K562 (cell line): ENCODE data around the gene CTDSPL. TPM values are rescaled to one million over a fixed set of nuclear protein-coding genes. Genes with fewer than 3 reads are reported as not detected.

Source experiments
- ATAC-seq: fragments of 200-7000 bp; cut with Tn5 transposase; 3 replicates; pipeline ENCODE4 v1.9.1; 2020; ENCODE audit warnings: moderate library complexity
- BruUV-seq: library from RNA; stranded (reverse); fragments of 400-500 nt; replicated peaks from 2 replicates; lab custom pipeline; 2021; lab: Mats Ljungman, UMichigan
- CTCF ChIA-PET: fragments of 300-600 bp; formaldehyde crosslinking; extraction: SDS; loops from one replicate; lab custom pipeline; 2021; ENCODE audit warnings: low intra/inter-chr PET ratio; lab: Yijun Ruan, JAX
- POLR2A ChIA-PET: fragments of 300-600, 350-650 bp; sonication (Branson Sonifier 250); formaldehyde crosslinking; extraction: SDS; loops from one replicate; lab custom pipeline; 2021; ENCODE audit warnings: antibody characterized with exemption, inconsistent platforms; lab: Yijun Ruan, JAX
- DNase-seq, 4 experiments: peaks; one replicate each; pipeline versions ENCODE4 v3.0.0 to v3.0.0-alpha.2; 2011 to 2018; ENCODE audit warnings: low spot score in 3 of 4, mixed read lengths in 3 of 4; ENCODE audit errors: extremely low read depth in 1 of 4
- FAIRE-seq: peaks from 2 replicates; lab custom pipeline; 2011; peaks lifted over from hg19 to GRCh38; lab: Jason Lieb, UNC
- H2AFZ ChIP-seq: 2 replicates; pipeline ENCODE4 v1.6.0; 2011; ENCODE audit warnings: low read depth, low read length, control low read depth, inconsistent platforms
- H3K27ac ChIP-seq: fragments of 200-600 bp; 3 replicates; pipeline ENCODE4 v1.8.0; 2011; ENCODE audit warnings: low read depth, mild to moderate bottlenecking, control low read depth, inconsistent platforms, low read length, moderate library complexity, mixed read lengths; ENCODE audit errors: extremely low read depth
- H3K27me3 ChIP-seq, 2 experiments: fragments of 300-600 bp in 1 of 2; 2 replicates in 1 of 2; 3 replicates in 1 of 2; pipeline versions ENCODE4 v1.6.0 to v1.8.0; 2011; ENCODE audit warnings: inconsistent platforms in 2 of 2, low read length in 2 of 2, mild to moderate bottlenecking in 1 of 2, mixed read lengths in 1 of 2, moderate library complexity in 1 of 2; ENCODE audit not compliant: control insufficient read depth in 2 of 2, insufficient read depth in 2 of 2
- H3K36me3 ChIP-seq: fragments of 300-600 bp; 3 replicates; pipeline ENCODE4 v1.8.0; 2011; ENCODE audit warnings: mild to moderate bottlenecking, low read length, inconsistent platforms; ENCODE audit not compliant: control insufficient read depth, insufficient read depth
- H3K4me1 ChIP-seq, 2 experiments: fragments of 200-600 bp in 1 of 2; replicated peaks in 1 of 2; 2 replicates in 1 of 2; 3 replicates in 1 of 2; pipeline versions ENCODE4 v1.5.1 to v1.8.0; 2011; ENCODE audit warnings: inconsistent platforms in 2 of 2, low read length in 2 of 2, mild to moderate bottlenecking in 1 of 2, mixed read lengths in 1 of 2, moderate library complexity in 1 of 2; ENCODE audit not compliant: control insufficient read depth in 2 of 2, insufficient read depth in 2 of 2
- H3K4me2 ChIP-seq: 2 replicates; pipeline ENCODE4 v1.6.1; 2011; ENCODE audit warnings: low read length, control low read depth, inconsistent platforms, mixed read lengths; ENCODE audit not compliant: insufficient read depth
- H3K4me3 ChIP-seq: fragments of 200-600 bp; sonication (generic), shearing (Covaris generic); 2 replicates; pipeline ENCODE4 v1.5.1; 2016; ENCODE audit warnings: control low read depth, inconsistent platforms
- H3K79me2 ChIP-seq: fragments of 200-600 bp; 3 replicates; pipeline ENCODE4 v1.8.0; 2011; ENCODE audit warnings: low read length, inconsistent platforms; ENCODE audit not compliant: control insufficient read depth, insufficient read depth
- H3K9ac ChIP-seq, 2 experiments: 2 replicates each; pipeline versions ENCODE4 v1.6.0 to v1.6.1; 2011; ENCODE audit warnings: low read depth in 2 of 2, low read length in 2 of 2, control low read depth in 1 of 2, inconsistent platforms in 1 of 2, mild to moderate bottlenecking in 1 of 2, mixed read lengths in 1 of 2; ENCODE audit not compliant: insufficient read depth in 1 of 2
- H3K9me1 ChIP-seq: one replicate; pipeline ENCODE4 v1.6.0; 2011; ENCODE audit warnings: inconsistent platforms, mild to moderate bottlenecking, low read length, moderate library complexity; ENCODE audit not compliant: control insufficient read depth, insufficient read depth
- H3K9me3 ChIP-seq: replicated peaks from 2 replicates; pipeline ENCODE4 v1.5.1; 2011; ENCODE audit warnings: low read depth, low read length, inconsistent platforms; ENCODE audit not compliant: control insufficient read depth, insufficient read depth
- H4K20me1 ChIP-seq: replicated peaks from 2 replicates; pipeline ENCODE4 v1.6.1; 2011; ENCODE audit warnings: low read length, inconsistent platforms, mixed read lengths; ENCODE audit not compliant: control insufficient read depth, insufficient read depth
- CCAR2 ChIP-seq: fragments of 200-400 bp; formaldehyde crosslinking; IDR thresholded peaks from 2 replicates; pipeline ENCODE4 v1.6.1; 2017; ENCODE audit warnings: mild to moderate bottlenecking, low read depth, low read length
- CXXC5 ChIP-seq: fragments of 250-450 bp; sonication (Bioruptor Pico); IDR thresholded peaks from 2 replicates; pipeline ENCODE4 v1.8.0; 2022; ENCODE audit warnings: inconsistent platforms, mild to moderate bottlenecking, moderate library complexity
- GATAD2B ChIP-seq: fragments of 450-650 bp; IDR thresholded peaks from 2 replicates; pipeline ENCODE4 v1.6.1; 2017; ENCODE audit warnings: mild to moderate bottlenecking, borderline replicate concordance
- HIVEP1 ChIP-seq: fragments of 250-450 bp; sonication (Bioruptor Pico); IDR thresholded peaks from 2 replicates; pipeline ENCODE4 v1.4.0; 2020; ENCODE audit warnings: mild to moderate bottlenecking
- POLR2A ChIP-seq: fragments of 450-650 bp; conservative IDR thresholded peaks from 2 replicates; pipeline ENCODE4 v1.6.1; 2016
- TCF3 ChIP-seq: sonication (generic); formaldehyde crosslinking; IDR thresholded peaks from 2 replicates; pipeline ENCODE4 v1.4.0; 2020; ENCODE audit warnings: mild to moderate bottlenecking, missing genetic modification reagents
- TGIF2 ChIP-seq: sonication (generic); formaldehyde crosslinking; IDR thresholded peaks from 2 replicates; pipeline ENCODE4 v1.8.1; 2022; ENCODE audit warnings: mild to moderate bottlenecking, missing genetic modification reagents, moderate library complexity
- ZKSCAN8 ChIP-seq: fragments of 200-800 bp; sonication (Bioruptor generic); IDR thresholded peaks from 2 replicates; pipeline ENCODE4 v1.6.1; 2016; ENCODE audit warnings: missing genetic modification characterization, missing compliant biosample characterization
- ZNF133 ChIP-seq: fragments of 250-450 bp; sonication (Bioruptor Pico); IDR thresholded peaks from 2 replicates; pipeline ENCODE4 v1.4.0; 2020; ENCODE audit warnings: mild to moderate bottlenecking
- ZNF134 ChIP-seq: fragments of 250-450 bp; sonication (Bioruptor Pico); conservative IDR thresholded peaks from 2 replicates; pipeline ENCODE4 v1.4.0; 2020
- ZNF347 ChIP-seq: fragments of 450-650 bp; formaldehyde crosslinking; IDR thresholded peaks from 2 replicates; pipeline ENCODE4 v1.4.0; 2020; ENCODE audit warnings: low read depth, mild to moderate bottlenecking, moderate library complexity
- ZNF436 ChIP-seq: fragments of 250-450, 450-650 bp; sonication (Bioruptor Pico); formaldehyde crosslinking; IDR thresholded peaks from 2 replicates; pipeline ENCODE4 v1.7.0; 2020; ENCODE audit warnings: mild to moderate bottlenecking
- WGBS: fragments of 100-300 bp; shearing (Covaris generic); methylation state at CpG from one replicate; pipeline ENCODE4 v1.1.6; 2016; ENCODE audit warnings: low coverage, mixed read lengths; ENCODE audit not compliant: insufficient coverage; ENCODE audit errors: missing lambda C conversion rate; 5-methylcytosine and 5-hydroxymethylcytosine counted together
- in situ Hi-C: fragments of 300-500 bp; cut with MboI; formaldehyde crosslinking; loops from 4 replicates; pipeline ENCODE4 v1.15.0; 2018; ENCODE audit warnings: inconsistent platforms, mixed read lengths
- intact Hi-C: fragments of 100-400 bp; cut with micrococcal nuclease; formaldehyde crosslinking; loops from 2 replicates; pipeline ENCODE4 v1.14.2; 2022
- polyA plus RNA-seq, 8 experiments: library from polyadenylated mRNA; depleted of rRNA in 4 of 8; stranded (reverse) in 5 of 8; unstranded in 3 of 8; fragments of >200 nt; fragmentation: Nextera tagmentation in 2 of 8; fragmentation: Illumina TruSeq in 1 of 8; extraction: Ambion mirVana in 2 of 8; extraction: Trizol in 1 of 8; gene quantifications; 2 replicates each; pipeline versions ENCODE4 v1.2.1 to v1.2.3, GENCODE V29; 2011 to 2014; ENCODE audit warnings: inconsistent platforms in 1 of 8, missing spikeins in 1 of 8
- total RNA-seq, 7 experiments: library from RNA; depleted of rRNA in 6 of 7; stranded (reverse); fragments of >200 nt in 6 of 7; fragmentation: Illumina TruSeq in 2 of 7; extraction: Trizol in 2 of 7; gene quantifications; 2 replicates each; pipeline versions ENCODE4 v1.2.1 to v1.2.3, GENCODE V29; 2011 to 2021; ENCODE audit warnings: low replicate concordance in 1 of 7
- TF ChIP-seq, protein P1 (sequence below): fragments of 250-450 bp; sonication (Bioruptor Pico); IDR thresholded peaks from 2 replicates; pipeline ENCODE4 v1.8.0; 2022; ENCODE audit warnings: moderate library complexity, mild to moderate bottlenecking, inconsistent platforms
- TF ChIP-seq, protein P2 (sequence below): fragments of 250-450 bp; sonication (Bioruptor Pico); IDR thresholded peaks from 2 replicates; pipeline ENCODE4 v1.4.0; 2020; ENCODE audit warnings: borderline replicate concordance
- TF ChIP-seq, protein P3 (sequence below): sonication (generic); formaldehyde crosslinking; IDR thresholded peaks from 2 replicates; pipeline ENCODE4 v1.8.0; 2022; ENCODE audit warnings: mild to moderate bottlenecking, missing genetic modification reagents

Gene CTDSPL
- total and polyA plus RNA-seq, 9 of the 15 experiments (the other 6 are each of a cell fraction or from before 2014, with no cell fraction given) = 5.1 to 19.3 (median 11.3) TPM

DNA sequence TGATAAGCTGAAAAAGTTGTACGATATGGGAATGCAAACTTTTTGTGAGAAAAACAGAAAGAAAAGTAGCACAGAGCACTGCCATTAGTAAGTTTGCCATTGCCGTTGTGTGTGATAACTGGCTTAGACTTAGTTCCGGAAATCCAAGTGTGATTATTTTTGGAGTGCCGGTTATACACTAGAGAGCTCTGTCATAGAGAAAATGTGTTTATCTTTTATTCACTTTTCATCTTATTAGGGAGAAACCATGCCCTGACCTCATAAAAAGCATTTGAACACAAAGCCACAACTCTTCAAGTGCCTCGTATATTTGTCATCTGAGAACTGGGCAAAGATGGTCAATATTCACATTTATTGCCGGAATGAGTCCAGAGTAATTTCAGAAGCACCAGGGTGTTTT, 36.1 kb downstream of the CTDSPL start:
- no peak overlapping the region for H3K9ac ChIP-seq
- peak overlapping the region; percentile 11; the same call in 1 of the 2 replicates for H2AFZ ChIP-seq
- FAIRE-seq = no peak
- BruUV-seq = no TSS peak
- ATAC-seq = no peak
- H3K36me3 ChIP-seq = no peaks in the 10 kb centered on the region
- in situ Hi-C loops (no loop called here), intact Hi-C loops (no loop called here)
- no peak overlapping the region for H3K4me2 ChIP-seq
- DNase-seq = no peak
- H3K27ac ChIP-seq = peak overlapping the region; percentile 36; the same call in 1 of the 3 replicates
- no peaks in the 10 kb centered on the region for H4K20me1 ChIP-seq
- WGBS = 28% methylated on average over 6 of the region's 6 CpGs
- ChIA-PET CTCF (no interaction called here), POLR2A (interaction anchor here (1.6 to 2.6 kb wide), 2 partner anchors 10 kb away, joined by 6 to 13 read pairs; no protein-coding TSS in a partner anchor)
- H3K4me3 ChIP-seq = no peak overlapping the region
- no peaks in the 10 kb centered on the region for H3K9me1 ChIP-seq
- peaks cover 0 to 35% of the 10 kb centered on the region in 2 experiments; a peak in 3 of 5 replicates for H3K4me1 ChIP-seq
- no peaks in the 10 kb centered on the region; the same call in 2 of the 3 replicates for H3K79me2 ChIP-seq
- peaks cover 0 to 3% of the 10 kb centered on the region in 2 experiments; a peak in 2 of 5 replicates for H3K27me3 ChIP-seq
- H3K9me3 ChIP-seq = no peaks in the 10 kb centered on the region
- TF ChIP-seq ZNF134 (CRISPR knock-in tag) (0 out of 2 replicates have a peak, but pooled peaks have one; percentile 0), CXXC5 (CRISPR knock-in tag) (0 out of 2 replicates have a peak, but pooled peaks have one; percentile 21), ZNF133 (CRISPR knock-in tag) (no peak), TCF3 (CRISPR knock-in tag) (peak; percentile 28; the same call in 1 of the 2 replicates)

DNA sequence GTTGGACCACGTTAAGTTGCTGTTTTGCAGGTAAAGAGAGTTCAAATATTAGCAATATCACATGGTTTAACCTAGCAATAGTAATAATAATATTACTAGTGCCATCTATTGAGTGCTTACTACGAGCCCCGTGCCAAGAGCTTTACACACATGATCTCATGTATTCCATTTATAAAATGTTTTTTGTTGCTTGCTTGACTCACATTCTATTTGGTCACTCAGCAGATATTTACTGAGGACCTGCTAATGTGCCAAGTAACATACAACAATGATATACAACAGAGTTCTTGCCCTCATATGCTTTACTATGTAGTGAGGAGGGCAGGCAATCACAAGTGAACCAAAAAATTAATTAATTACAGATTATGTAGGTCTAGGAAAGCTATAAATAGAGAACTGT, 36.7 kb downstream of the CTDSPL start:
- 32% methylated on average over 3 of the region's 3 CpGs for WGBS
- Histone ChIP-seq H3K9ac (no peak overlapping the region), H4K20me1 (no peaks in the 10 kb centered on the region), H3K4me1 (peaks cover 0 to 40% of the 10 kb centered on the region in 2 experiments; a peak in 3 of 5 replicates), H2AFZ (no peak overlapping the region), H3K27ac (no peak overlapping the region), H3K4me3 (no peak overlapping the region), H3K9me3 (no peaks in the 10 kb centered on the region), H3K4me2 (no peak overlapping the region), H3K79me2 (no peaks in the 10 kb centered on the region; the same call in 2 of the 3 replicates), H3K27me3 (peaks cover 0 to 4% of the 10 kb centered on the region in 2 experiments; a peak in 2 of 5 replicates), H3K36me3 (no peaks in the 10 kb centered on the region), H3K9me1 (no peaks in the 10 kb centered on the region)
- in situ Hi-C loops = no loop called here
- POLR2A ChIA-PET = interaction anchor here (1.6 to 2.6 kb wide), 2 partner anchors 10 to 11 kb away, joined by 6 to 13 read pairs; no protein-coding TSS in a partner anchor
- FAIRE-seq = no peak
- no peak for ATAC-seq
- CTCF ChIA-PET = no interaction called here
- intact Hi-C loops = no loop called here
- no TSS peak for BruUV-seq
- no peak for DNase-seq
- TF ChIP-seq, protein P1, sequence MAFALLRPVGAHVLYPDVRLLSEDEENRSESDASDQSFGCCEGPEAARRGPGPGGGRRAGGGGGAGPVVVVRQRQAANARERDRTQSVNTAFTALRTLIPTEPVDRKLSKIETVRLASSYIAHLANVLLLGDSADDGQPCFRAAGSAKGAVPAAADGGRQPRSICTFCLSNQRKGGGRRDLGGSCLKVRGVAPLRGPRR = no peak
- TF ChIP-seq CCAR2 (no peak), ZKSCAN8 (CRISPR knock-in tag) (no peak), GATAD2B (no peak), TGIF2 (CRISPR knock-in tag) (no peak), ZNF347 (no peak), HIVEP1 (no peak), POLR2A (no peak), ZNF436 (no peak)
- TF ChIP-seq, protein P2, sequence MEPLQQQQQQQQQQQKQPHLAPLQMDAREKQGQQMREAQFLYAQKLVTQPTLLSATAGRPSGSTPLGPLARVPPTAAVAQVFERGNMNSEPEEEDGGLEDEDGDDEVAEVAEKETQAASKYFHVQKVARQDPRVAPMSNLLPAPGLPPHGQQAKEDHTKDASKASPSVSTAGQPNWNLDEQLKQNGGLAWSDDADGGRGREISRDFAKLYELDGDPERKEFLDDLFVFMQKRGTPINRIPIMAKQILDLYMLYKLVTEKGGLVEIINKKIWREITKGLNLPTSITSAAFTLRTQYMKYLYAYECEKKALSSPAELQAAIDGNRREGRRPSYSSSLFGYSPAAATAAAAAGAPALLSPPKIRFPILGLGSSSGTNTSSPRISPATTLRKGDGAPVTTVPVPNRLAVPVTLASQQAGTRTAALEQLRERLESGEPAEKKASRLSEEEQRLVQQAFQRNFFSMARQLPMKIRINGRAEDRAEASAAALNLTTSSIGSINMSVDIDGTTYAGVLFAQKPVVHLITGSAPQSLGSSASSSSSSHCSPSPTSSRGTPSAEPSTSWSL (CRISPR knock-in tag) = no peak
- TF ChIP-seq, protein P3, sequence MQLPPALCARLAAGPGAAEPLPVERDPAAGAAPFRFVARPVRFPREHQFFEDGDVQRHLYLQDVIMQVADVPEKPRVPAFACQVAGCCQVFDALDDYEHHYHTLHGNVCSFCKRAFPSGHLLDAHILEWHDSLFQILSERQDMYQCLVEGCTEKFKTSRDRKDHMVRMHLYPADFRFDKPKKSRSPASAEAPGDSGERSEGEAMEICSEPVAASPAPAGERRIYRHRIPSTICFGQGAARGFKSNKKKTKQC (CRISPR knock-in tag) = no peak
